H1 (cell line): ENCODE data around the gene TACSTD2. TPM values are rescaled to one million over a fixed set of nuclear protein-coding genes. Genes with fewer than 3 reads are reported as not detected.

ENCODE experiments used
- CTCF ChIA-PET: fragments of 300-600 bp; sonication (Branson Sonifier 250); formaldehyde crosslinking; loops from one replicate; lab custom pipeline; 2021; ENCODE audit not compliant: partially characterized antibody; lab: Charles Lee
- POLR2A ChIA-PET: fragments of 300-600 bp; sonication (Branson Sonifier 250); formaldehyde crosslinking; loops from one replicate; lab custom pipeline; 2021; ENCODE audit warnings: inconsistent platforms; ENCODE audit not compliant: partially characterized antibody; lab: Charles Lee
- DNase-seq, 2 experiments: peaks; one replicate each; pipeline versions ENCODE4 v3.0.0 to v3.0.0-alpha.2; 2010 to 2022; ENCODE audit warnings: low spot score in 2 of 2, low read depth in 1 of 2, mixed read lengths in 1 of 2
- FAIRE-seq: peaks from 2 replicates; lab custom pipeline; 2011; peaks lifted over from hg19 to GRCh38; lab: Jason Lieb, UNC
- H2AFZ ChIP-seq: 2 replicates; pipeline ENCODE4 v1.8.1; 2012; ENCODE audit warnings: low read length, inconsistent platforms
- H2AK5ac ChIP-seq: 2 replicates; pipeline ENCODE4 v1.6.1; 2013; ENCODE audit warnings: low read depth, low read length
- H2BK120ac ChIP-seq: replicated peaks from 2 replicates; pipeline ENCODE3; 2013; ENCODE audit warnings: low read depth, low read length, inconsistent platforms
- H2BK12ac ChIP-seq: 2 replicates; pipeline ENCODE4 v1.6.1; 2013; ENCODE audit warnings: low read depth, low read length
- H2BK15ac ChIP-seq: 2 replicates; pipeline ENCODE4 v1.6.1; 2013; ENCODE audit warnings: low read length
- H2BK20ac ChIP-seq: 2 replicates; pipeline ENCODE4 v1.6.1; 2013; ENCODE audit warnings: low read length
- H2BK5ac ChIP-seq: 2 replicates; pipeline ENCODE4 v1.6.1; 2013; ENCODE audit warnings: low read depth, low read length
- H3K14ac ChIP-seq: 2 replicates; pipeline ENCODE4 v1.6.1; 2013; ENCODE audit warnings: inconsistent platforms; ENCODE audit not compliant: insufficient read length
- H3K18ac ChIP-seq: 2 replicates; pipeline ENCODE4 v1.6.1; 2013; ENCODE audit warnings: low read length; ENCODE audit errors: extremely low read depth
- H3K23ac ChIP-seq: 2 replicates; pipeline ENCODE4 v1.6.1; 2013; ENCODE audit warnings: inconsistent platforms; ENCODE audit not compliant: insufficient read length
- H3K23me2 ChIP-seq: 2 replicates; pipeline ENCODE4 v1.6.1; 2013; ENCODE audit warnings: low read depth, low read length
- H3K27ac ChIP-seq: 2 replicates; pipeline ENCODE4 v1.6.1; 2011; ENCODE audit warnings: low read depth, low read length, inconsistent platforms
- H3K27me3 ChIP-seq, 4 experiments: replicated peaks in 1 of 4; 1 replicate in 1 of 4; 2 replicates in 3 of 4; pipeline versions ENCODE4 v1.6.1 to v1.8.1; 2011 to 2013; ENCODE audit warnings: low read length in 3 of 4, mild to moderate bottlenecking in 3 of 4, inconsistent platforms in 2 of 4, mixed read lengths in 2 of 4, moderate library complexity in 1 of 4; ENCODE audit not compliant: control insufficient read depth in 3 of 4, insufficient read depth in 3 of 4; ENCODE audit errors: extremely low read depth in 1 of 4
- H3K36me3 ChIP-seq, 4 experiments: 2 replicates each; pipeline versions ENCODE4 v1.6.1 to v1.8.1; 2011 to 2013; ENCODE audit warnings: mild to moderate bottlenecking in 4 of 4, low read length in 3 of 4, moderate library complexity in 2 of 4, control low read depth in 1 of 4, inconsistent platforms in 1 of 4; ENCODE audit not compliant: insufficient read depth in 4 of 4, control insufficient read depth in 2 of 4
- H3K4ac ChIP-seq: replicated peaks from 2 replicates; pipeline ENCODE3; 2013; ENCODE audit warnings: low read length, low read depth, mixed read lengths, inconsistent platforms; ENCODE audit not compliant: insufficient read length
- H3K4me1 ChIP-seq, 4 experiments: replicated peaks in 1 of 4; 1 replicate in 1 of 4; 2 replicates in 3 of 4; pipeline versions ENCODE4 v1.6.1 to v1.8.1; 2011 to 2013; ENCODE audit warnings: low read length in 3 of 4, inconsistent platforms in 2 of 4, mixed read lengths in 1 of 4; ENCODE audit not compliant: insufficient read depth in 4 of 4, control insufficient read depth in 3 of 4
- H3K4me2 ChIP-seq, 2 experiments: 2 replicates each; pipeline versions ENCODE4 v1.6.1 to v1.8.1; 2011 to 2013; ENCODE audit warnings: low read depth in 2 of 2, low read length in 2 of 2, control low read depth in 1 of 2, inconsistent platforms in 1 of 2, mild to moderate bottlenecking in 1 of 2; ENCODE audit not compliant: insufficient read depth in 1 of 2
- H3K4me3 ChIP-seq, 4 experiments: fragments of 200-600, 300-600 bp in 1 of 4; sonication (generic), shearing (Covaris generic), sonication (Bioruptor Twin) in 1 of 4; 2 replicates each; pipeline versions ENCODE4 v1.5.1 to v1.8.1; 2011 to 2016; ENCODE audit warnings: low read length in 4 of 4, low read depth in 3 of 4, control low read depth in 2 of 4, inconsistent platforms in 2 of 4, mild to moderate bottlenecking in 2 of 4, mixed read lengths in 1 of 4, moderate library complexity in 1 of 4; ENCODE audit not compliant: insufficient read depth in 2 of 4; ENCODE audit errors: extremely low read depth in 1 of 4
- H3K56ac ChIP-seq: replicated peaks from 2 replicates; pipeline ENCODE3; 2013; ENCODE audit warnings: low read depth, mild to moderate bottlenecking, mixed read lengths, low read length, inconsistent platforms; ENCODE audit not compliant: insufficient read length
- H3K79me1 ChIP-seq: 2 replicates; pipeline ENCODE4 v1.6.1; 2013; ENCODE audit warnings: low read depth, low read length, control low read depth
- H3K79me2 ChIP-seq, 2 experiments: 2 replicates each; pipeline versions ENCODE4 v1.6.1 to v1.8.1; 2012 to 2013; ENCODE audit warnings: low read length in 2 of 2, mild to moderate bottlenecking in 2 of 2, inconsistent platforms in 1 of 2; ENCODE audit not compliant: insufficient read depth in 2 of 2, control insufficient read depth in 1 of 2
- H3K9ac ChIP-seq, 4 experiments: replicated peaks in 1 of 4; 1 replicate in 1 of 4; 2 replicates in 3 of 4; pipeline versions ENCODE4 v1.6.1 to v1.8.1; 2011 to 2013; ENCODE audit warnings: low read depth in 3 of 4, low read length in 3 of 4, control low read depth in 2 of 4, mild to moderate bottlenecking in 2 of 4, moderate library complexity in 2 of 4, inconsistent platforms in 1 of 4; ENCODE audit errors: extremely low read depth in 1 of 4
- H3K9me3 ChIP-seq, 2 experiments: 2 replicates each; pipeline versions ENCODE4 v1.6.1 to v1.8.1; 2012 to 2013; ENCODE audit warnings: mild to moderate bottlenecking in 2 of 2, moderate library complexity in 2 of 2, control low read depth in 1 of 2, inconsistent platforms in 1 of 2, low read depth in 1 of 2, low read length in 1 of 2, mixed read lengths in 1 of 2; ENCODE audit not compliant: insufficient read depth in 2 of 2
- H4K20me1 ChIP-seq, 2 experiments: replicated peaks in 1 of 2; 2 replicates each; pipeline versions ENCODE3 to v1.8.1; 2011 to 2013; ENCODE audit warnings: inconsistent platforms in 2 of 2, low read length in 2 of 2, mild to moderate bottlenecking in 1 of 2; ENCODE audit not compliant: insufficient read depth in 2 of 2, control insufficient read depth in 1 of 2
- H4K5ac ChIP-seq: 2 replicates; pipeline ENCODE4 v1.6.1; 2013; ENCODE audit warnings: low read length, low read depth, mixed read lengths, inconsistent platforms; ENCODE audit not compliant: insufficient read length
- H4K8ac ChIP-seq: 2 replicates; pipeline ENCODE4 v1.8.0; 2013; ENCODE audit warnings: mild to moderate bottlenecking, moderate library complexity, low read length, inconsistent platforms; ENCODE audit not compliant: insufficient read depth; ENCODE audit errors: extremely low read depth
- H4K91ac ChIP-seq: replicated peaks from 2 replicates; pipeline ENCODE3; 2013; ENCODE audit warnings: low read length, mixed read lengths, inconsistent platforms; ENCODE audit not compliant: insufficient read length
- PHF8 ChIP-seq: fragments of 200-600 bp; sonication (generic); conservative IDR thresholded peaks from 2 replicates; pipeline ENCODE4 v1.7.1; 2012; ENCODE audit warnings: low read depth, mild to moderate bottlenecking, inconsistent platforms, low read length, moderate library complexity
- POU5F1 ChIP-seq: IDR thresholded peaks from 2 replicates; pipeline ENCODE4 v1.6.1; 2011; ENCODE audit warnings: low read depth, mild to moderate bottlenecking, low read length, moderate library complexity
- RFX5 ChIP-seq: IDR thresholded peaks from 2 replicates; pipeline ENCODE4 v1.6.1; 2011; ENCODE audit warnings: low read depth, low read length, improper control_type of control experiment, borderline replicate concordance
- SP1 ChIP-seq: IDR thresholded peaks from 2 replicates; pipeline ENCODE4 v1.6.1; 2011; ENCODE audit warnings: low read depth, low read length
- TAF7 ChIP-seq: optimal IDR thresholded peaks from 2 replicates; pipeline ENCODE3; 2011; ENCODE audit warnings: low read depth, mild to moderate bottlenecking, inconsistent platforms, low read length, moderate library complexity, borderline replicate concordance
- TEAD4 ChIP-seq: IDR thresholded peaks from 2 replicates; pipeline ENCODE4 v1.6.1; 2012; ENCODE audit warnings: low read depth, low read length, inconsistent platforms, mixed read lengths
- ZNF274 ChIP-seq: IDR thresholded peaks from 2 replicates; pipeline ENCODE4 v1.7.0; 2012; ENCODE audit warnings: low read length, borderline replicate concordance; ENCODE audit errors: extremely low read depth
- WGBS, 2 experiments: shearing (Covaris generic) in 1 of 2; methylation state at CpG; one replicate each; pipeline versions ENCODE4 v1.1.6 to v1.1.7; 2013 to 2015; ENCODE audit warnings: low lambda C conversion rate in 2 of 2, mixed read lengths in 2 of 2, inconsistent platforms in 1 of 2, low coverage in 1 of 2, missing lambda C conversion rate in 1 of 2; ENCODE audit not compliant: insufficient replicate concordance in 2 of 2, insufficient coverage in 1 of 2, insufficient read length in 1 of 2; ENCODE audit errors: extremely low coverage in 1 of 2, missing lambda C conversion rate in 1 of 2; 5-methylcytosine and 5-hydroxymethylcytosine counted together
- polyA plus RNA-seq, 7 experiments: library from polyadenylated mRNA; depleted of rRNA in 3 of 7; stranded (reverse) in 5 of 7; unstranded in 2 of 7; fragments of >200 nt in 5 of 7; fragments of 200-250 nt in 2 of 7; gene quantifications; 1 replicate in 5 of 7; 2 replicates in 1 of 7; 4 replicates in 1 of 7; pipeline versions ENCODE4 v1.2.1 to v1.2.3, GENCODE V29; 2011 to 2013; ENCODE audit warnings: missing spikeins in 2 of 7, mixed read lengths in 2 of 7
- total RNA-seq: library from RNA; stranded (reverse); fragmentation: NEBNext Ultra II Directional; extraction: Animal tissue kit (Norgen Biotek cat#: 25700); gene quantifications from 2 replicates; pipeline ENCODE4 v1.2.1, GENCODE V29; 2021
- TF ChIP-seq, protein P1 (sequence below): IDR thresholded peaks from 2 replicates; pipeline ENCODE4 v1.6.1; 2012; ENCODE audit warnings: low read length, inconsistent platforms
- TF ChIP-seq, protein P2 (sequence below): IDR thresholded peaks from 2 replicates; pipeline ENCODE4 v1.6.1; 2012; ENCODE audit warnings: inconsistent platforms

TACSTD2 gene
- total and polyA plus RNA-seq, 2 of the 8 experiments (the other 6 are each of a cell fraction or from before 2014, with no cell fraction given): 0.76 to 0.85 TPM

GRCh38 chr1:58620259-58620658 is 43.2 kb upstream of the TACSTD2 start:
- H3K23ac ChIP-seq: no peak overlapping the region
- WGBS, 2 experiments: 72% methylated on average over 7 of the region's 7 CpGs; no CpG with 5 or more reads in 1 of the 2 experiments
- TF ChIP-seq TAF7 (no peak), POU5F1 (no peak), TEAD4 (no peak), PHF8 (no peak), SP1 (no peak), ZNF274 (no peak), RFX5 (no peak)
- TF ChIP-seq, protein P1, sequence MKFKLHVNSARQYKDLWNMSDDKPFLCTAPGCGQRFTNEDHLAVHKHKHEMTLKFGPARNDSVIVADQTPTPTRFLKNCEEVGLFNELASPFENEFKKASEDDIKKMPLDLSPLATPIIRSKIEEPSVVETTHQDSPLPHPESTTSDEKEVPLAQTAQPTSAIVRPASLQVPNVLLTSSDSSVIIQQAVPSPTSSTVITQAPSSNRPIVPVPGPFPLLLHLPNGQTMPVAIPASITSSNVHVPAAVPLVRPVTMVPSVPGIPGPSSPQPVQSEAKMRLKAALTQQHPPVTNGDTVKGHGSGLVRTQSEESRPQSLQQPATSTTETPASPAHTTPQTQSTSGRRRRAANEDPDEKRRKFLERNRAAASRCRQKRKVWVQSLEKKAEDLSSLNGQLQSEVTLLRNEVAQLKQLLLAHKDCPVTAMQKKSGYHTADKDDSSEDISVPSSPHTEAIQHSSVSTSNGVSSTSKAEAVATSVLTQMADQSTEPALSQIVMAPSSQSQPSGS: no peak
- TF ChIP-seq, protein P2, sequence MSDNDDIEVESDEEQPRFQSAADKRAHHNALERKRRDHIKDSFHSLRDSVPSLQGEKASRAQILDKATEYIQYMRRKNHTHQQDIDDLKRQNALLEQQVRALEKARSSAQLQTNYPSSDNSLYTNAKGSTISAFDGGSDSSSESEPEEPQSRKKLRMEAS: no peak

More at GRCh38 chr1:58620259-58620658, 43.2 kb upstream of the TACSTD2 start:
- Histone ChIP-seq H3K23me2 (no peaks in the 10 kb centered on the region), H4K5ac (no peak overlapping the region), H3K27me3 (no peaks in the 10 kb centered on the region), H2BK5ac (no peak overlapping the region), H3K4ac (no peak overlapping the region), H4K20me1 (no peaks in the 10 kb centered on the region), H3K27ac (no peak overlapping the region), H3K4me3 (no peak overlapping the region), H3K18ac (peak overlapping the region; percentile 42; the same call in 1 of the 2 replicates), H2BK120ac (no peak overlapping the region), H3K4me1 (peaks cover 0 to 11% (median 3%) of the 10 kb centered on the region in 4 experiments; a peak in 5 of 7 replicates), H3K14ac (no peak overlapping the region), H3K79me1 (no peaks in the 10 kb centered on the region), H3K36me3 (no peaks in the 10 kb centered on the region), H3K9ac (no peak overlapping the region), H2BK20ac (0 out of 2 replicates have a peak overlapping the region, but pooled peaks have one; percentile 27), H4K8ac (no peak overlapping the region), H2AK5ac (no peak overlapping the region), H3K56ac (no peak overlapping the region), H3K4me2 (no peak overlapping the region; a peak in 1 of 4 replicates), H2BK12ac (no peak overlapping the region), H3K9me3 (peaks cover 0 to 4% of the 10 kb centered on the region in 2 experiments; a peak in 1 of 4 replicates), H2AFZ (peak overlapping the region; percentile 68), H2BK15ac (0 out of 2 replicates have a peak overlapping the region, but pooled peaks have one; percentile 6), H3K79me2 (no peaks in the 10 kb centered on the region), H4K91ac (no peak overlapping the region)
- ChIA-PET CTCF (interaction anchor here (0.6 to 3.4 kb wide), 4 partner anchors 15 to 394 kb away, joined by 3 to 13 read pairs (median 4); no protein-coding TSS in a partner anchor), POLR2A (no interaction called here)
- DNase-seq (no peak), FAIRE-seq (no peak)
